Peyer's patch (tissue), 4 donors: ENCODE data around the gene HFE. TPM values are rescaled to one million over a fixed set of nuclear protein-coding genes. Genes with fewer than 3 reads are reported as not detected.
"Not testable (repeated sequence)": the region's sequence is repeated elsewhere in the genome, so short reads cannot be mapped to it uniquely, and the experiment has no call there.

Source experiments
- DNase-seq, 3 donors: peaks; one replicate each; pipeline ENCODE4 v3.0.0-alpha.2; 2017 to 2019
- H3K27ac ChIP-seq, 4 donors: fragments of 200-600 bp; sonication (generic); one replicate each; pipeline ENCODE4 v1.5.1; 2016 to 2019
- H3K27me3 ChIP-seq, 2 donors: fragments of 200-600 bp; sonication (generic); one replicate each; pipeline ENCODE4 v1.5.1; 2019
- H3K36me3 ChIP-seq, 3 donors: fragments of 200-600 bp; sonication (generic); one replicate each; pipeline ENCODE4 v1.5.1; 2016 to 2019
- H3K4me1 ChIP-seq, 4 donors: fragments of 200-600 bp; sonication (generic); one replicate each; pipeline ENCODE4 v1.5.1; 2016 to 2019
- H3K4me3 ChIP-seq, 4 donors: fragments of 200-600 bp; sonication (generic); 1 replicate in 3 of 4; 2 replicates in 1 of 4; pipeline ENCODE4 v1.5.1; 2016 to 2019; ENCODE audit warnings: mild to moderate bottlenecking in 1 of 4
- H3K9me3 ChIP-seq, 4 donors: fragments of 200-600 bp; sonication (generic); one replicate each; pipeline ENCODE4 v1.5.1; 2016 to 2019; ENCODE audit warnings: mild to moderate bottlenecking in 1 of 4
- CTCF ChIP-seq, 6 experiments: fragments of 450-650 bp in 4 of 6; fragments of 200-600 bp in 2 of 6; sonication (generic) in 1 of 6; IDR thresholded peaks; one replicate each; pipeline ENCODE4 v1.5.1; 2017 to 2019; ENCODE audit warnings: antibody characterized with exemption in 6 of 6, mild to moderate bottlenecking in 3 of 6, moderate library complexity in 1 of 6
- POLR2A ChIP-seq, 2 donors: fragments of 450-650 bp; IDR thresholded peaks; one replicate each; pipeline ENCODE4 v1.5.1; 2017; ENCODE audit warnings: antibody characterized with exemption in 2 of 2, mild to moderate bottlenecking in 2 of 2, moderate library complexity in 2 of 2
- total RNA-seq, 4 donors: library from RNA; depleted of rRNA; stranded (reverse); fragments of >200 nt; gene quantifications; one replicate each; pipeline ENCODE4 v1.1.0, GENCODE V29; 2016

HFE gene
- total RNA-seq, 4 donors from 2014 or later: 8.1 to 13.2 (median 9.7) TPM

GRCh38 chr6:26068036-26068435, 19.2 kb upstream of the HFE start:
- no peak for TF ChIP-seq CTCF (IDR thresholded peaks at IDR 0.05)
- TF ChIP-seq POLR2A (IDR thresholded peaks at IDR 0.05): no peak
- DNase-seq: no peak
- Histone ChIP-seq H3K9me3 (no peaks in the 10 kb centered on the region), H3K27ac (no peak overlapping the region), H3K27me3 (no peaks in the 10 kb centered on the region), H3K4me1 (no peaks in the 10 kb centered on the region), H3K4me3 (no peak overlapping the region), H3K36me3 (no peaks in the 10 kb centered on the region)

DNA sequence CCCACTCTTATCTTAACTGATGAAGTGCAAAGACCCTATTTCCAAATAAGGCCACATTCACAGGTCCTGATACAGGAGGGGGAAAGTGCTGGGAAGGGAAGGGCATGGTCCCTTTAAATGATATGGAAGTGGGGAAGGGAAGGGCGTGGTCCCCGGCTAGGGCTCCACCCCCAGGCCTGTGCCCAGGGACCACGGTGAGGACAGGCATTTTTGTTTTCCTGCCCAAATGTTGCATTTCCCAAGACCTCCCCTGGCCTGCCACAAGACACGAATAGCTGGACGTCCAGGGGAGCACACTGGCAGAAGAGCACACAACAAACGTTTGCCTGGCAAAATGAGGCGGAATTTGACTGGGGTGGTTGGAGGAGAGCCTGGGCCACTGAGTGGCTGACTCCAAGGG, 16.1 kb upstream of the HFE start:
- Histone ChIP-seq H3K4me1 (peaks cover 0 to 8% (median 0%) of the 10 kb centered on the region in 4 donors), H3K27ac (no peak overlapping the region), H3K9me3 (no peaks in the 10 kb centered on the region), H3K27me3 (no peaks in the 10 kb centered on the region), H3K36me3 (no peaks in the 10 kb centered on the region), H3K4me3 (no peak overlapping the region)
- no peak for DNase-seq
- TF ChIP-seq CTCF (IDR thresholded peaks at IDR 0.05) (no peak), POLR2A (IDR thresholded peaks at IDR 0.05) (no peak)

DNA sequence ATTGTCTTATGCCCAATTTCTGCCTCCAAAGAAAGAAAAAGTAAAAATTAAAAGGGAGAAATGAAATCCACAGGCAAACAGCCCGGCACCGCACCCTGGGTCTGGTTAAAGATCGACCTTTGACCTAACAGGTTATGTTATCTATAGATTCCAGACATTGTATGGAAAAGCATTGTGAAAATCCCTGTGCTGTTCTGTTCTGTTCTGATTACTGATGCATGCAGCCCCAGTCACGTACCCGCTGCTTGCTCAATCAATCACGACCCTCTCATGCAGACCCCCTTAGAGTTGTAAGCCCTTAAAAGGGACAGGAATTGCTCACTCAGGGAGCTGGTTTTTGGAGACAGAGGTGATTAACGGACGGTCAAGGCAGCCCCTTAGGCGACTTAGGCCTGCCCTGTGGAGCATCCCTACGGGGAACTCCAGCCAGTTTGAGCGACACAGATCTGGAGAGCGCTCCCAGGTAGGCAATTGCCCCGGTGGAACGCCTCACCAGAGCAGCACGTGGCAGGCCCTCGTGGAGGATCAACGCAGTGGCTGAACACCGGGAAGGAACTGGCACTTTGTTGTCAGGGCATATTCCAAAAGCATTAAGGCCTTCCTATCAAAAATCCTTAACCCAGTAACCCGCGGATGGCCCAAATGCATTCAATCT, 12.0 kb upstream of the HFE start:
- Histone ChIP-seq H3K4me1 (peaks cover 0 to 8% (median 0%) of the 10 kb centered on the region in 4 donors), H3K36me3 (no peaks in the 10 kb centered on the region), H3K4me3 (no peak overlapping the region), H3K9me3 (no peaks in the 10 kb centered on the region), H3K27ac (no peak overlapping the region), H3K27me3 (no peaks in the 10 kb centered on the region)
- no peak for DNase-seq
- TF ChIP-seq POLR2A (IDR thresholded peaks at IDR 0.05): no peak
- no peak for TF ChIP-seq CTCF (IDR thresholded peaks at IDR 0.05)

GRCh38 chr6:26078066-26078465, 9.2 kb upstream of the HFE start:
- H3K4me3 ChIP-seq, H3K9me3 ChIP-seq, H3K27me3 ChIP-seq, DNase-seq, H3K27ac ChIP-seq, H3K36me3 ChIP-seq, H3K4me1 ChIP-seq: not testable (repeated sequence)

- H3K9me3 ChIP-seq, H3K27ac ChIP-seq, H3K4me3 ChIP-seq, H3K4me1 ChIP-seq, DNase-seq, H3K36me3 ChIP-seq, H3K27me3 ChIP-seq: not testable (repeated sequence)
Observed at GRCh38 chr6:26081096-26081495, 6.1 kb upstream of the HFE start.

DNA sequence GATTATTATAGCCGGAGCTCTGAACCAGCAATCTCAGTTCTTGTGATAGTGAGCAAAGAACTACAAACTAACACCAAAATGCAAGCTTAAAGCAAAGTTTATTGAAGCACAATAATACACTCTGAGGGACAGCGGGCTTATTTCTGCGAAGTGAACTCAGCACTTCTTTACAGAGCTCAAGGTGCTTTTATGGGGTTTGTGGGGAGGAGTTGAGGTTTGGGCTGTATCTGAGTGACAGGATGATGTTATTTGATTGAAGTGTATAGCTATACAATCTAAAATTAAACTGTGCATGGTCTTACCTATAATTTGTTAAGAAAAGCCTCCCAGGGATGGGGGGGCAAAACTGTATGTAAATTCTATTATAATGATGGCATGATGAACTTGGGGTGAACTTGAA, 1.0 kb upstream of the HFE start:
- Histone ChIP-seq H3K9me3 (peaks cover 0 to 4% (median 0%) of the 10 kb centered on the region in 4 donors), H3K4me1 (peaks cover 0 to 10% (median 3%) of the 10 kb centered on the region in 4 donors), H3K27ac (no peak overlapping the region), H3K4me3 (no peak overlapping the region), H3K27me3 (no peaks in the 10 kb centered on the region), H3K36me3 (peaks cover 0 to 2% (median 0%) of the 10 kb centered on the region in 3 donors)
- DNase-seq: no peak
- no peak for TF ChIP-seq CTCF (IDR thresholded peaks at IDR 0.05)
- no peak for TF ChIP-seq POLR2A (IDR thresholded peaks at IDR 0.05)

DNA sequence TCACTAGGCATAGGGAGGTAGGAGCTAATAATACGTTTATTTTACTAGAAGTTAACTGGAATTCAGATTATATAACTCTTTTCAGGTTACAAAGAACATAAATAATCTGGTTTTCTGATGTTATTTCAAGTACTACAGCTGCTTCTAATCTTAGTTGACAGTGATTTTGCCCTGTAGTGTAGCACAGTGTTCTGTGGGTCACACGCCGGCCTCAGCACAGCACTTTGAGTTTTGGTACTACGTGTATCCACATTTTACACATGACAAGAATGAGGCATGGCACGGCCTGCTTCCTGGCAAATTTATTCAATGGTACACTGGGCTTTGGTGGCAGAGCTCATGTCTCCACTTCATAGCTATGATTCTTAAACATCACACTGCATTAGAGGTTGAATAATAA, 1.1 kb downstream of the HFE start:
- H3K27ac ChIP-seq: peak overlapping the region; percentile 84 to 91 (median 87)
- H3K27me3 ChIP-seq: no peaks in the 10 kb centered on the region
- peak overlapping the region in 3 of 4 donors; percentile 83 to 88 (median 84) for H3K4me3 ChIP-seq
- DNase-seq: no peak
- TF ChIP-seq POLR2A (IDR thresholded peaks at IDR 0.05) (no peak), CTCF (IDR thresholded peaks at IDR 0.05) (no peak)
- peaks cover 0 to 3% (median 0%) of the 10 kb centered on the region in 3 donors for H3K36me3 ChIP-seq
- peaks cover 0 to 10% (median 3%) of the 10 kb centered on the region in 4 donors for H3K4me1 ChIP-seq
- H3K9me3 ChIP-seq: no peaks in the 10 kb centered on the region
